HG03103 (cell line): ENCODE results near the gene CBLN3.

Source experiments
- ATAC-seq: cut with Tn5 transposase; IDR thresholded peaks from one replicate; pipeline ENCODE4 v1.9.1; 2021; ENCODE audit warnings: low read depth; ENCODE audit not compliant: unreplicated experiment

Gene CBLN3

GRCh38 chr14:24439830-24440605, 10.6 kb upstream of the CBLN3 start:
- no peak for ATAC-seq

GRCh38 chr14:24439257-24439656, 9.8 kb upstream of the CBLN3 start:
- no peak for ATAC-seq

GRCh38 chr14:24438223-24439097, 9.0 kb upstream of the CBLN3 start:
- ATAC-seq, result no peak

- ATAC-seq, result no peak
Observed at GRCh38 chr14:24437736-24438067, 8.2 kb upstream of the CBLN3 start.

- no peak for ATAC-seq
Observed at GRCh38 chr14:24437020-24437735, 7.7 kb upstream of the CBLN3 start.

- no peak for ATAC-seq
Observed at GRCh38 chr14:24436355-24437019, 7.0 kb upstream of the CBLN3 start.

GRCh38 chr14:24435998-24436354, 6.5 kb upstream of the CBLN3 start:
- no peak for ATAC-seq

GRCh38 chr14:24435192-24435810, 5.8 kb upstream of the CBLN3 start:
- ATAC-seq, result no peak

GRCh38 chr14:24434676-24435075, 5.2 kb upstream of the CBLN3 start:
- no peak for ATAC-seq

GRCh38 chr14:24434036-24434435, 4.6 kb upstream of the CBLN3 start:
- no peak for ATAC-seq

- ATAC-seq, result no peak
Observed at GRCh38 chr14:24432259-24433131, 3.0 kb upstream of the CBLN3 start.

- peak; percentile 46 for ATAC-seq
Observed at GRCh38 chr14:24431569-24432258, 2.2 kb upstream of the CBLN3 start.

- no peak for ATAC-seq
Observed at GRCh38 chr14:24430682-24431568, 1.5 kb upstream of the CBLN3 start.

GRCh38 chr14:24430143-24430681, 744 bp upstream of the CBLN3 start:
- peak; percentile 34 for ATAC-seq

GRCh38 chr14:24428628-24429394, 657 bp downstream of the CBLN3 start:
- no peak for ATAC-seq

- no peak for ATAC-seq
Observed at GRCh38 chr14:24427537-24428508, 1.6 kb downstream of the CBLN3 start.
